Measurements from ENCODE around the gene PEX16.

PEX16 gene

DNA sequence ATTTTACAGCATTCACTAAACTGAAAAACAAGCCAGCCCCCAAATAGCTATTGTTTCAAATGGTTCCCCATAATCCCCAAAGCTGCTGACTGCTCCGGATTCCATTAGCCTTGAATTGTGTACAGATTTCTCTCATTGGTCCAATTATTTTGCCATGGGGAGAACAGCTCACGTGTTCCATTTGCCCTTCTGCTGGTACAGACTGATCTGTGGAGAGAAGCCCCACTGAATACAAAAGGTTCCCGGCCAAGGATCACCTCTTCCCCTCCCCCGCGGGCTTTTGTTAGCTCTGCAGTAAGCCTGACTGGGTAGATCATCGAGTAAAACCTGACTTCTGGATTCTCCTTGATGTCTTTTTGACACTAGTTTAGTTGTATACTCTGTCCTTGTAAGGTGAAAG is 41.3 kb downstream of the PEX16 start:
- no peak for DNase-seq (ENCODE audit: low read depth)

DNA sequence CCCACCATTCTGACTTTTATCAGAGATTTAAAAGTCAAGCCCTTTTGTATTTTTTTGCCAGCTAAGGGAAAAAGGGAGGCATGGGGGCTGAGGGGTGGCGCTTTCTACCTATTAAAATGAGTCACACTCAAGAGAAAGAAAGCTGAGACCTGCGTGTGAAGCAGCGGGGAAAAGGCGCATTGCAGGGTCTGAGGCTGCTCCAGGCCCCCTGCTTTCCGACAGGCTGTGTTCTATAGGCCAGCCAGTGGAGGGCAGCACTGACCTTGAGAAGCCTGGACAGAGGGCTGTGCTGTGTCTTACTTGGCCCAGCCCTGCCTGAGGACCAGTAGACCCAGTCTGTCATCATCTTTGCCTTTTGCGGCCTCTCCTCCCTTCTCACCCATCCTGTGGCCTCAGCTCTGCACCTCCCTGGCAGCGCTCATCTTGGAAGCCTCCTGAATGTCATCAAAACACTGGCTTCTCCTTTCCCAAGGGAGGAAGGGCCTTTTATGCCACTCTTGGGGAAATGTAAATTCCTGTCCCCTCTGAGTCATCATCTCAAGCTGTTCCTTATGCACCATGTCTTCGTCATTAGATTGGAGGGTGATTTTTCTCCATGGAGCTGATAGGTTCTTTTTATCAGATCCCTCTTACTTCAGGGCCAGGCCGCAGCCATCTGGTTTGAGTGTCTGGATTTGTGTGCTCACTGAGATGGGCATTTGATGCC is 44.9 kb downstream of the PEX16 start:
- peak; percentile 60 for DNase-seq (ENCODE audit: low read depth)

DNA sequence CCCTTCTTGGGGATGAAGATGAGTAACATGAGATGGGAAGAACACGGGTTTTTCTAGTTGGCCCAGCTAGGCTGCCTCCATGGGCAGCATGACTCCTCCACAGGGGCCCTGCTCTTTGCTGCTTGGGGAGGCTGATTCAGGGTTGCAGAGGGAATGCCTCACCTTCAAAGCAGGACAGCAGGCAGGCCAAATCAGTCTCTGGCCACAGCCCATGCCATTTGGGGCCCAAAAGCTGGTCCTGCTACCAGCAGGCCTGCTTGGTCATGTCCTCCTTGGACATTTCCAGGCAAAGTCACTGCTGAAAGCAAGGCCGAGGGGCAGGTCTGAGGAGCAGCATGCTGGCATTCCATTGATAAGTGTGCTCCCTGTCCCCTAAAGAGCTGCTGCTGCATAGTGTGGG is 46.0 kb downstream of the PEX16 start:
- no peak for DNase-seq (ENCODE audit: low read depth)

DNA sequence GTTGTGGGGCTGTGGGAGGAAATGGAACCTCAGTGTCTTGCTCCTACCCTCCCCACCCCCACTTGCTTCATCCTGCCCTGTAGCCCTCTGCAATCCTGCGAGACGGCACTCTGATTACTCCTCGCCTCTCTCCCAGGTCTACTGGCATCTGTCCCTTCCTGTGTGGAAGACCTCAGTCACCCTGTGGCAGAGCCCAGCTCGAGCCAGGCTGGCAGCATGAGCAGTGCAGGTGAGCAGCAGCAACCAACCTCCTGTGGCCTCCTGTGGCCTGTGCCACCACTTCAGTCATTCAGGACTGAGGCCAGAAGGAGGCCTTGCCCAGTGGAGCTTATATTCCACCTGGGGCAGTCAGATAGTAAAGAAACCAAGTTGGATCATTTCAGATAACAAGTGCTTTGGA is 47.0 kb downstream of the PEX16 start:
- DNase-seq (ENCODE audit: low read depth) = no peak

DNA sequence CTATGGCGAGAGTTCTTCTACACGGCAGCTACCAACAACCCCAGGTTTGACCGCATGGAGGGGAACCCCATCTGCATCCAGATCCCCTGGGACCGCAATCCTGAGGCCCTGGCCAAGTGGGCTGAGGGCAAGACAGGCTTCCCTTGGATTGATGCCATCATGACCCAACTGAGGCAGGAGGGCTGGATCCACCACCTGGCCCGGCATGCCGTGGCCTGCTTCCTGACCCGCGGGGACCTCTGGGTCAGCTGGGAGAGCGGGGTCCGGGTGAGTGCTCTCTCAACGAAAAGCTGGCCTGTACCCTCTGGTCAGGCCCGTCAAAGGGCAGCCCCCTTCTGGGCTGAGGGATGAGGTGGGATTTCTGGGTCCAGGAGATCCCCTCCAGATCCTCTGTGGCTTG is 48.1 kb downstream of the PEX16 start:
- no peak for DNase-seq (ENCODE audit: low read depth)

DNA sequence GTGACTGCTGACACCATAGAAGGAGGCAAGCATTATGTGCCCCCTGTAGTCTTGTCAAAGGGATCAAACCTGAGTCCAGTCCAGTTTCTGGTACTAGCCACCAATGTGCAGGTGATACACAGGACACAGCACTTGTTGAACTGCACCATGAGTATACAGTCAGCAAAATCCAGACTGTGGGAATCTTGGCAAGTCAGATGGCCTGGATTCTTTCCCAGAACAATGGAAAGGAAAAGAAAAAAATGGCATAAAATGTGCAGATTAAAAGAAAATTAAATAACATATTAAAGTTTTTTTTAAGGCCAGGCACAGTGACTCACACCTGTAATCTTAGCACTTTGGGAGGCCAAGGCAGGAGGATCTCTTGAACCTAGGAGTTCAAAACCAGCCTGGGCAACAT is 53.6 kb downstream of the PEX16 start:
- DNase-seq (ENCODE audit: low read depth) = no peak

DNA sequence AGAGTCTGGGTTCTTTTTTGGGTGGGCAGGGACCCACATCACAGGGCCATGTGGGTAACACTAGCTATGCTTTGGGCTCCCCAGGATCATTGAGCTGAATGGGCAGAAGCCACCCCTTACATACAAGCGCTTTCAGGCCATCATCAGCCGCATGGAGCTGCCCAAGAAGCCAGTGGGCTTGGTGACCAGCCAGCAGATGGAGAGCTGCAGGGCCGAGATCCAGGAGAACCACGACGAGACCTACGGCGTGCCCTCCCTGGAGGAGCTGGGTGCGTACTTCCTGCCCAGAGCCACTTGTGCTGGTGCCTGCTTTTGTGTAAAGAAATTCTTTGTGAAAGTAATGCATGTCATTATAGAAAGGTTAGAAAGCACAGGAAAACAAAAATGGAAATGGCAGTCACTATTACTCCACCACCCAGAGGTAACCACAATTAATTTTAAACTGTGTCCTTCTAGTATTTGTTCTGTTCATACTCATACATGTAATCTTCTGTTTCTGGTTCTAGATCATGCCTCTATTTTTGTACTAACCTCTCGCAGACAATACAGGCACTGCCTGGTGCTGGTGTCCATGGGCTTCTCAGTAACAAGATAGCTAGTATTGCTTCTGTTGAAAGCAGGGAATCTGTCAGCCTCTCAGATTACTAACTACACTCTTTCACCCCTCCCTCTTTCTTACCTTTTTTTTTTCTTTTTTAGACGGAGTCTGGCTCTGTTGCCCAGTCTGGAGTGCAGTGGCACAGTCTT is 56.7 kb downstream of the PEX16 start:
- no peak for DNase-seq (ENCODE audit: low read depth)

DNA sequence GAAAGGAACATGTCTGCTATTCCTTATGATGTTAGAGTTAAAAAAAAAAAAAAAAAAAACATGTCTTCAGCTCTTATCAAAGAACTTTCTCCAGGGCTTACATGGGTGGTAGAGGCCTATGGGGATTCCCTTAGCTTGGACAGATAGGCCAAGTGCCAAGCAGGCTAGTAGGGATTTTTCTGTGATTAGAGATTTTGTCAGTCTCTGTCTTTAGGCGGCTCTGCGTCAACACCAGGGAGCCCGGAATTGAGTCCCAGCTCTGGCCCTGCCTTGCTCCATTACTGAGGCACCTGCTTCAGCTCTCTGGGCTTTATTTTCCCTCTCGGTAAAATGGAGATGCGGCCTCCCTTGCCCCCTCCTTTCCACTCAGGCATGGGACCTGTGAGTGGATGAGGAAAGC is 57.3 kb downstream of the PEX16 start:
- DNase-seq (ENCODE audit: low read depth) = no peak

Measured in fibroblast of the conjunctiva (primary cell).